Tibial nerve (tissue), 4 donors: Measurements from ENCODE around the gene SLC47A1.

Source experiments
- EP300 ChIP-seq, 2 donors: sonication (generic); formaldehyde crosslinking; IDR thresholded peaks; one replicate each; pipeline ENCODE4 v1.6.1; 2017; ENCODE audit warnings: antibody characterized with exemption in 2 of 2, mild to moderate bottlenecking in 1 of 2
- POLR2A ChIP-seq, 2 donors: fragments of 450-650 bp; IDR thresholded peaks; one replicate each; pipeline ENCODE4 v1.6.1; 2017; ENCODE audit warnings: antibody characterized with exemption in 2 of 2, mild to moderate bottlenecking in 2 of 2, moderate library complexity in 2 of 2
- TF ChIP-seq, protein P1 (sequence below), 5 experiments: fragments of 200-600 bp in 3 of 5; fragments of 450-650 bp in 2 of 5; sonication (generic) in 3 of 5; IDR thresholded peaks; one replicate each; pipeline ENCODE4 v1.5.1; 2016 to 2019; ENCODE audit warnings: antibody characterized with exemption in 5 of 5, mild to moderate bottlenecking in 3 of 5, moderate library complexity in 2 of 5

DNA sequence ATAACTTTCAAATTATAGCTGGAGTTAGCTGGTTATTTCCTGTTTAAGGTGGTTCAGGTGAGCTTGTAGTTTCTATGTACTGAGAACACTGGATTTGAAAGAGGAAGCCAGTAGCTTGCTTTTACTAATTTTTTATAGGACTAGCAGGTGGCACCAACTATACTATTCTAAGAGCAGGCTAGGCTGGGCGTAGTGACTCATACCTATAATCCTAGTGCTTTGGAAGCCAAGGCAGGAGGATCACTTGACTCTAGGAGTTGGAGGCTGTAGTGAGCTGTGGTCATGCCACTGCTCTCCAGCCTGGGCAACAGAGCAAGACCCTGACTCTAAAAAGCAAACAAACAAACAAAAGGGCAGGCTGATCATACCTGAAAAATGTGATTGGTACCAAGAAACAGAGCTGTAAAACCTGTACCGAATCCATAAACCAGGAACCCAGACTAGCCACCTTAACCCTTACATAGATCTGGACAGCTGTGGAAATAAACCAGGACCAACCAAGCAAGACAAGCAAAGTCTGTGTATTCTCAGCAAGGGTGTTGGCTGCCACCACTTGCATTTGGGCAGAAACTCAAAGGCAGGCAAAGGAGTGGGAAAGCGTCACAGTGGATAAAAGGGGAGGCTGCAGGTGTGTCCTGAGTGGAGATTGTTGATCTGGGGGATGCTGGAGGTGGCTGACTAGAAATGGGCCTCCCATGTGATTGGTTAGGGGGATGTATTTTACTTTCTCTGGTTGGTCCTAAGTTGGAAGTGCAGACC lies 36.3 kb downstream of the SLC47A1 start:
- TF ChIP-seq, protein P1, sequence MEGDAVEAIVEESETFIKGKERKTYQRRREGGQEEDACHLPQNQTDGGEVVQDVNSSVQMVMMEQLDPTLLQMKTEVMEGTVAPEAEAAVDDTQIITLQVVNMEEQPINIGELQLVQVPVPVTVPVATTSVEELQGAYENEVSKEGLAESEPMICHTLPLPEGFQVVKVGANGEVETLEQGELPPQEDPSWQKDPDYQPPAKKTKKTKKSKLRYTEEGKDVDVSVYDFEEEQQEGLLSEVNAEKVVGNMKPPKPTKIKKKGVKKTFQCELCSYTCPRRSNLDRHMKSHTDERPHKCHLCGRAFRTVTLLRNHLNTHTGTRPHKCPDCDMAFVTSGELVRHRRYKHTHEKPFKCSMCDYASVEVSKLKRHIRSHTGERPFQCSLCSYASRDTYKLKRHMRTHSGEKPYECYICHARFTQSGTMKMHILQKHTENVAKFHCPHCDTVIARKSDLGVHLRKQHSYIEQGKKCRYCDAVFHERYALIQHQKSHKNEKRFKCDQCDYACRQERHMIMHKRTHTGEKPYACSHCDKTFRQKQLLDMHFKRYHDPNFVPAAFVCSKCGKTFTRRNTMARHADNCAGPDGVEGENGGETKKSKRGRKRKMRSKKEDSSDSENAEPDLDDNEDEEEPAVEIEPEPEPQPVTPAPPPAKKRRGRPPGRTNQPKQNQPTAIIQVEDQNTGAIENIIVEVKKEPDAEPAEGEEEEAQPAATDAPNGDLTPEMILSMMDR (IDR thresholded peaks at IDR 0.05) = no peak
- TF ChIP-seq POLR2A (IDR thresholded peaks at IDR 0.05) = no peak
- no peak for TF ChIP-seq EP300 (IDR thresholded peaks at IDR 0.05)
